Tibial nerve (tissue), 4 donors: ENCODE results near the gene CRYGS. TPM values are rescaled to one million over a fixed set of nuclear protein-coding genes. Genes with fewer than 3 reads are reported as not detected.

Source experiments
- DNase-seq, 2 donors: peaks; one replicate each; pipeline ENCODE4 v3.0.0-alpha.2; 2019; ENCODE audit warnings: low spot score in 2 of 2
- H3K27ac ChIP-seq, 4 donors: fragments of 200-600 bp; sonication (generic) in 3 of 4; one replicate each; pipeline ENCODE4 v1.5.1; 2017 to 2019; ENCODE audit warnings: mild to moderate bottlenecking in 1 of 4
- H3K27me3 ChIP-seq, 2 donors: fragments of 200-600 bp; sonication (generic) in 1 of 2; one replicate each; pipeline versions ENCODE4 v1.5.1 to v1.6.0; 2017 to 2019
- H3K36me3 ChIP-seq, 3 donors: fragments of 200-600 bp; sonication (generic); one replicate each; pipeline ENCODE4 v1.5.1; 2018 to 2019
- H3K4me1 ChIP-seq, 4 donors: fragments of 200-600 bp; sonication (generic) in 3 of 4; one replicate each; pipeline ENCODE4 v1.5.1; 2017 to 2019
- H3K4me3 ChIP-seq, 4 donors: fragments of 200-600 bp; sonication (generic) in 3 of 4; one replicate each; pipeline ENCODE4 v1.5.1; 2017 to 2019; ENCODE audit warnings: mild to moderate bottlenecking in 1 of 4, moderate library complexity in 1 of 4
- H3K9me3 ChIP-seq, 4 donors: fragments of 200-600 bp; sonication (generic) in 3 of 4; one replicate each; pipeline ENCODE4 v1.5.1; 2017 to 2019
- EP300 ChIP-seq, 2 donors: sonication (generic); formaldehyde crosslinking; IDR thresholded peaks; one replicate each; pipeline ENCODE4 v1.6.1; 2017; ENCODE audit warnings: antibody characterized with exemption in 2 of 2, mild to moderate bottlenecking in 1 of 2
- POLR2A ChIP-seq, 2 donors: fragments of 450-650 bp; IDR thresholded peaks; one replicate each; pipeline ENCODE4 v1.6.1; 2017; ENCODE audit warnings: antibody characterized with exemption in 2 of 2, mild to moderate bottlenecking in 2 of 2, moderate library complexity in 2 of 2
- WGBS, 2 donors: methylation state at CpG; one replicate each; pipeline ENCODE4 v1.1.5; 2018; 5-methylcytosine and 5-hydroxymethylcytosine counted together
- total RNA-seq, 4 donors: library from RNA; depleted of rRNA; stranded (reverse); fragments of >200 nt; gene quantifications; one replicate each; pipeline ENCODE4 v1.1.0, GENCODE V29; 2016
- TF ChIP-seq, protein P1 (sequence below), 5 experiments: fragments of 200-600 bp in 3 of 5; fragments of 450-650 bp in 2 of 5; sonication (generic) in 3 of 5; IDR thresholded peaks; one replicate each; pipeline ENCODE4 v1.5.1; 2016 to 2019; ENCODE audit warnings: antibody characterized with exemption in 5 of 5, mild to moderate bottlenecking in 3 of 5, moderate library complexity in 2 of 5

Gene CRYGS
- total RNA-seq, 4 donors from 2014 or later = 3.0 to 12.2 (median 3.2) TPM

DNA sequence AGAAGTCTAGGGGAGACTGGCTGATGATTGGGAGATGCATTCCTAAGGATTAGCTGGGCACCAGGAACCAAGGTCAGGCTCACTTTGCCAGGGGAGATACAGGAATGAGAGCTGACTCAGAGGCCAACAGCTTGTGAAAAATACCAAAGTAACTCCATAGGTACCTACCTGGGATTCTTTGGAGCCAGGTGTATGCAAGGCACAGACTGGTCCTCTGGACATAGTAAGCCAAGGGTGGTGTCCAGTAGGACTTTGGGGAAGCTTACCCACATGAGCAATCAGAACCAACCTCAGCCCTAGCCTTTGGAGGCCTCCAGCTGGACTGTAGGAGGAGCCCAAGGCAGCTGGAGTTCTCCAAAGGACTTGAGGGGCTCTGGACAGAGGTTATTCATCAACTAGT lies 47.5 kb downstream of the CRYGS start:
- H3K9me3 ChIP-seq = peaks cover 0 to 6% (median 0%) of the 10 kb centered on the region in 4 donors
- no peak overlapping the region for H3K4me3 ChIP-seq
- H3K36me3 ChIP-seq = no peaks in the 10 kb centered on the region
- no peaks in the 10 kb centered on the region for H3K4me1 ChIP-seq
- no peak for DNase-seq
- no peaks in the 10 kb centered on the region for H3K27me3 ChIP-seq
- no peak overlapping the region for H3K27ac ChIP-seq
- TF ChIP-seq EP300 (IDR thresholded peaks at IDR 0.05) (no peak), POLR2A (IDR thresholded peaks at IDR 0.05) (no peak)
- TF ChIP-seq, protein P1, sequence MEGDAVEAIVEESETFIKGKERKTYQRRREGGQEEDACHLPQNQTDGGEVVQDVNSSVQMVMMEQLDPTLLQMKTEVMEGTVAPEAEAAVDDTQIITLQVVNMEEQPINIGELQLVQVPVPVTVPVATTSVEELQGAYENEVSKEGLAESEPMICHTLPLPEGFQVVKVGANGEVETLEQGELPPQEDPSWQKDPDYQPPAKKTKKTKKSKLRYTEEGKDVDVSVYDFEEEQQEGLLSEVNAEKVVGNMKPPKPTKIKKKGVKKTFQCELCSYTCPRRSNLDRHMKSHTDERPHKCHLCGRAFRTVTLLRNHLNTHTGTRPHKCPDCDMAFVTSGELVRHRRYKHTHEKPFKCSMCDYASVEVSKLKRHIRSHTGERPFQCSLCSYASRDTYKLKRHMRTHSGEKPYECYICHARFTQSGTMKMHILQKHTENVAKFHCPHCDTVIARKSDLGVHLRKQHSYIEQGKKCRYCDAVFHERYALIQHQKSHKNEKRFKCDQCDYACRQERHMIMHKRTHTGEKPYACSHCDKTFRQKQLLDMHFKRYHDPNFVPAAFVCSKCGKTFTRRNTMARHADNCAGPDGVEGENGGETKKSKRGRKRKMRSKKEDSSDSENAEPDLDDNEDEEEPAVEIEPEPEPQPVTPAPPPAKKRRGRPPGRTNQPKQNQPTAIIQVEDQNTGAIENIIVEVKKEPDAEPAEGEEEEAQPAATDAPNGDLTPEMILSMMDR (IDR thresholded peaks at IDR 0.05) = no peak

DNA sequence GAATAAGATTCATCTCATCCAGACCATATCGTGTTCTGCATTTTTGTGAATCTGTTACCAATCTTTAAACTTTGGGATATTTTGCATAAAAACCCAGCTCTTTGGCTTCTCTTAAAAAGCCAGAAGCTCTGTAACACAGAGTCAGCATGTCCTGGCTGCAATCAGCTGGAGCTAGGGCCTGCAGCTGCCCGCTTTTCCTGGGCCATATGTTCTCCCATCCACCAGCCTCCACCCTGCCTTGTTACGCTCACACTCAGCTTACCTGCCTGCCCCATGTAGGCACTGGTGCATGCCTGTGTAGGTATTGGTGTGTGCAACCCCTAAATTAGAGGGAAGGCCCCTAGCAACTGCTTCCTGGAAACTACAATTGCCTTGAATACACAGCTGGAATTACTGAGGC lies 48.2 kb downstream of the CRYGS start:
- 78 to 84% methylated on average over 3 of the region's 3 CpGs for WGBS, 2 donors
- no peak overlapping the region for H3K4me3 ChIP-seq
- H3K4me1 ChIP-seq = no peaks in the 10 kb centered on the region
- TF ChIP-seq EP300 (IDR thresholded peaks at IDR 0.05) (no peak), POLR2A (IDR thresholded peaks at IDR 0.05) (no peak)
- TF ChIP-seq, protein P1 (IDR thresholded peaks at IDR 0.05) = no peak
- H3K9me3 ChIP-seq = peaks cover 0 to 6% (median 0%) of the 10 kb centered on the region in 4 donors
- no peaks in the 10 kb centered on the region for H3K36me3 ChIP-seq
- H3K27ac ChIP-seq = no peak overlapping the region
- DNase-seq = no peak
- no peaks in the 10 kb centered on the region for H3K27me3 ChIP-seq

DNA sequence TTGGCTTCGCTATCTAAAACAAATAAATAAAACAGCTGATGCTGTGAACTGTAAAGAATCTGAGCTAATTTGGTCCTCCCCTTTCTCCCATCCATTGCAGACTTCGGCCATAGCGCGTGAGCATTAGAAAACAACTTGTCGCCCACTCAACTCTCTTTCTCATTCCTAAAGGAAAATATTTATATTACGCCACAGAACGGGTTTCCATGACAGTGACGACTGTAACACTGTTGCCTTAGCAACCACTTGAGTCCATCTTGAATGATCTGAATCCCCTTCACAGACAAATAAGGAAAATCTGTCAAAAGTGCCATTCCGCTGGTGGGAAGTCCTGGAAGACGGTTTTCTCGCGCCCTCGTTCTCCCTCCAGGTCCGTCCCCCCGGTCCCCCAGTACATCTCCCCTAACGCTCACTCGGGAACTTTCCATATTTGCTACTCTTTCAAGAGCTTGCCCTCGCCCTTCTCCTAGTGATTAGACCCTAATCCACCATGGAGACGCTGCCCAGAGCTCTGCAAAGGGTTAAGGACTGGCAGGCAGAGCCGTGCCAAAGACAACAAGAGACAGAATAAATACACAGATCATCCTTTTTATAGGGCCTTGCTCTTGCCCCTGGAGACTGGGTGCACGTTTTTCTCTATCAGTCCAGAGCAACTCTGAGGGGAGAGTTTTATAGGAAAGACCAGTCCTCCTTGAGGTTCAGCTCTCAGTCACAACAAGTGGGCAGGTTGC lies 50.5 kb downstream of the CRYGS start:
- no peaks in the 10 kb centered on the region for H3K27me3 ChIP-seq
- no peak overlapping the region for H3K4me3 ChIP-seq
- no peaks in the 10 kb centered on the region for H3K36me3 ChIP-seq
- DNase-seq = no peak
- H3K27ac ChIP-seq = peak overlapping the region in 2 of 4 donors; percentile 59 to 75
- peaks cover 0 to 2% (median 0%) of the 10 kb centered on the region in 4 donors for H3K9me3 ChIP-seq
- H3K4me1 ChIP-seq = no peaks in the 10 kb centered on the region
- 56 to 65% methylated on average over 21 of the region's 21 CpGs for WGBS, 2 donors
- TF ChIP-seq POLR2A (IDR thresholded peaks at IDR 0.05) = no peak
- TF ChIP-seq EP300 (IDR thresholded peaks at IDR 0.05) = no peak
- TF ChIP-seq, protein P1 (IDR thresholded peaks at IDR 0.05) = no peak

DNA sequence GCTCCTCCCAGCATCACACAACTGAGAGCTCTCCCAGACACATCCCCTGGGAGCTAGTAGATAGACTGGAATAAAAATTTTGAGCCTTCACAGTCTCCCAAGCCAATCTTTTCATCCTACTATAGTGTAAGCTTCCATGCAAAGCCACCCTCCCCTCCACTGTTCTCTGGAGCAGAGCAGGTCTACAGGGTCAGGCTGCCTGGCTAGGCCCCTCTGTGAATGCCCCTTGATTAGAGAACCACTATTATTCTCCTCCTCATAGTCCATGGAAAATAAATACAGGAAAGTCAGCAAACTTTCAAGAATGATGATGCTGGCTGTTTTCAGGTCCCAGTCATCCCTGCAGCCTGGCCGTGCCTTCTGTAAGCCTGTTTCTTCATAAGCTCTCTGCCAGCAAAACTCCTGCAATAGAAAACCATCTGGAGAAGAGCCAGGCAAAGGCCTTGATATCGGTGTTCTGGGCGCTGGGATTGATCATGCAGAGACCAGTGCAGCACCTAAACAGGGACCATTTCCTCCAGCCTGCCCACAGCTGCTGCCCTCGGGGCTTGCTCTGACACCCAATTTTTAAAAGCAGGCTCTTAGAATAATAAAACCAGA lies 51.7 kb downstream of the CRYGS start:
- Histone ChIP-seq H3K9me3 (no peaks in the 10 kb centered on the region), H3K27ac (no peak overlapping the region), H3K4me3 (no peak overlapping the region), H3K36me3 (no peaks in the 10 kb centered on the region), H3K4me1 (no peaks in the 10 kb centered on the region), H3K27me3 (no peaks in the 10 kb centered on the region)
- 73 to 79% methylated on average over 4 of the region's 4 CpGs for WGBS, 2 donors
- TF ChIP-seq, protein P1 (IDR thresholded peaks at IDR 0.05) = no peak
- TF ChIP-seq POLR2A (IDR thresholded peaks at IDR 0.05) = no peak
- TF ChIP-seq EP300 (IDR thresholded peaks at IDR 0.05) = no peak
- no peak for DNase-seq

DNA sequence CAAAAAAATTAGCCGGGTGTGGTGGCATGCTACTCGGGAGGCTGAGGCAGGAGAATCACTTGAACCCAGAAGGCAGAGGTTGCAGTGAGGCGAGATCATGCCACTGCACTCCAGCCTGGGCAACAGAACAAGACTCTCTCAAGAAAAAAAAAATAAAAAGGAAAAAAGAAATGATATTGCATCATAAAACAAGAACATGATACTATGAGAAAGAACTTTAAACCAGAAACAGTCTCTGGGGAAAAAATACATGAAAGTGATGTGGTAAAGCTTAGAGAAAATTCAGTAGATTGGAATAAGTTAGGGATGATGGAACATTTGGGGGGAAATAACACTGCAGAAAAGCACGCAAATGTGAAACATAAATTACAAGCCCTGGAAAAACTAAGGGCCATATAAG lies 54.7 kb downstream of the CRYGS start:
- WGBS, 2 donors = 76 to 89% methylated on average over 4 of the region's 4 CpGs
- H3K36me3 ChIP-seq = no peaks in the 10 kb centered on the region
- no peaks in the 10 kb centered on the region for H3K9me3 ChIP-seq
- TF ChIP-seq EP300 (IDR thresholded peaks at IDR 0.05) (no peak), POLR2A (IDR thresholded peaks at IDR 0.05) (no peak)
- TF ChIP-seq, protein P1 (IDR thresholded peaks at IDR 0.05) = no peak
- no peak overlapping the region for H3K27ac ChIP-seq
- DNase-seq = no peak
- H3K4me3 ChIP-seq = no peak overlapping the region
- no peaks in the 10 kb centered on the region for H3K4me1 ChIP-seq
- no peaks in the 10 kb centered on the region for H3K27me3 ChIP-seq
